Subcutaneous adipose tissue (tissue), 4 donors: ENCODE results near the gene HIVEP3. TPM values are rescaled to one million over a fixed set of nuclear protein-coding genes. Genes with fewer than 3 reads are reported as not detected.

Source experiments
- total RNA-seq, 4 donors: library from RNA; depleted of rRNA; stranded (reverse); fragments of >200 nt; gene quantifications; one replicate each; pipeline ENCODE4 v1.1.0, GENCODE V29; 2016
- TF ChIP-seq, protein P1 (sequence below): fragments of 450-650 bp; IDR thresholded peaks from one replicate; pipeline ENCODE4 v1.5.1; 2016; ENCODE audit warnings: low read depth, mild to moderate bottlenecking, control low read depth, antibody characterized with exemption, moderate library complexity

Gene HIVEP3
- total RNA-seq, 4 donors from 2014 or later = 2.4 to 9.6 (median 5.0) TPM

DNA sequence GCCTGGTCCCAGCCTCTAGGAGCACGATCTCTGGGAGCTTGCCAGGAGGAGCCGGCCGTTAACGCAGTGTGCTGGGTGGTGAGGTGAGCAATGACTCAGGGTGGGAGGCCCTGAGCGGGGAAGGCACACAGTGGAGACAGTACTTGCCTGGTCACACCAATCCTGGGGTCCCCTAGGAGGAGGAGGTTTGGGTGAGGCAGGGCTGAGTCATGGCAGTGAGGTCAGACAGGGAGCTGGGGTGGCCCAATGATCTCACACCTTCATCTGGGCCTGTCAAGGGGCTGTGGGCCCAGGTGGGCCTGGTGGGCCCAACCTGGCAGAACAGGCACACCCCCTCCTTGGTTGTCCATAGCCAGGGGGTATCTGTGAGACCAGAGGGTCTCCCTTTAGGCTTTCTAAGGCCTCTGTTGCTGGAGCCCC lies 425.6 kb downstream of the HIVEP3 start:
- TF ChIP-seq, protein P1, sequence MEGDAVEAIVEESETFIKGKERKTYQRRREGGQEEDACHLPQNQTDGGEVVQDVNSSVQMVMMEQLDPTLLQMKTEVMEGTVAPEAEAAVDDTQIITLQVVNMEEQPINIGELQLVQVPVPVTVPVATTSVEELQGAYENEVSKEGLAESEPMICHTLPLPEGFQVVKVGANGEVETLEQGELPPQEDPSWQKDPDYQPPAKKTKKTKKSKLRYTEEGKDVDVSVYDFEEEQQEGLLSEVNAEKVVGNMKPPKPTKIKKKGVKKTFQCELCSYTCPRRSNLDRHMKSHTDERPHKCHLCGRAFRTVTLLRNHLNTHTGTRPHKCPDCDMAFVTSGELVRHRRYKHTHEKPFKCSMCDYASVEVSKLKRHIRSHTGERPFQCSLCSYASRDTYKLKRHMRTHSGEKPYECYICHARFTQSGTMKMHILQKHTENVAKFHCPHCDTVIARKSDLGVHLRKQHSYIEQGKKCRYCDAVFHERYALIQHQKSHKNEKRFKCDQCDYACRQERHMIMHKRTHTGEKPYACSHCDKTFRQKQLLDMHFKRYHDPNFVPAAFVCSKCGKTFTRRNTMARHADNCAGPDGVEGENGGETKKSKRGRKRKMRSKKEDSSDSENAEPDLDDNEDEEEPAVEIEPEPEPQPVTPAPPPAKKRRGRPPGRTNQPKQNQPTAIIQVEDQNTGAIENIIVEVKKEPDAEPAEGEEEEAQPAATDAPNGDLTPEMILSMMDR = no peak

DNA sequence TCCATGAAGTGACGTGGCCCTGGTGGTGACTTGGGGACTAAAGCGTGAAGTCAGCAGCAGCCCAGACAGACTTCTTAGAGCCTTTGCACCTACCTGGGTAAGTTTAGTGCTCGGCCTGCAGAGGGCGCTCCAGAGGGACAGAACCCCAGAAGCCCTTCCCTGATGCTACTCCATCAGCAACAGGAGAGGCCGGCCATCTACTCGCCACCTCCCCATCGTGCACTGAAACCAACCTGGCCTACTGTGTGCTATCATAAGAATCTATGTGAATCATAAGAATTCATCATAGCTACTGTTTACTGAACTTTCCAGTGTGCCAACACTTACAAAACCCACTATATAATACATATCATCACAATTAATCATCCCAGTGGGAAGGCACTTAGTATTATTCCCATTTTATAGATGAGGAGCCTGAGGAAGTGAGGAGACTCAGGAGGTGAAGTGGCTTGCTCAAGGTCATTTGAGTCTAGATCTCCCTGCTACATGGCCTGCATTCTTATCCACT lies 426.3 kb downstream of the HIVEP3 start:
- TF ChIP-seq, protein P1 = no peak

- TF ChIP-seq, protein P1 = no peak
Observed at GRCh38 chr1:41490911-41491310, 427.8 kb downstream of the HIVEP3 start.

DNA sequence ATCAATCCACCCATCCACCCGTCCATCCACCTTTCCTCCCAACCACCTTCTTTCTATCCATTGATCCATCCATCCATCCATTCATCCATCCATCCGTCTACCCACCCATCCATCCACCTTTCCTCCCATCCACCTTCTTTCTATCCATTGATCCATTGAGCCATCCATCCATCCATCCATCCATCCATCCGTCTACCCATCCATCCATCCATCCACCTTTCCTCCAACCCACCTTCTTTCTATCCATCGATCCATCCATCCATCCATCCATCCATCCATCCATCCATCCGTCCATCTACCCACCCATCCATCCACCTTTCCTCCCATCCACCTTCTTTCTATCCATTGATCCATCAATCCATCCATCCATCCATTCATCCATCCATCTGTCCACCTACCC lies 429.2 kb downstream of the HIVEP3 start:
- TF ChIP-seq, protein P1 = no peak

GRCh38 chr1:41488040-41488951 lies 430.4 kb downstream of the HIVEP3 start:
- TF ChIP-seq, protein P1 = no peak

DNA sequence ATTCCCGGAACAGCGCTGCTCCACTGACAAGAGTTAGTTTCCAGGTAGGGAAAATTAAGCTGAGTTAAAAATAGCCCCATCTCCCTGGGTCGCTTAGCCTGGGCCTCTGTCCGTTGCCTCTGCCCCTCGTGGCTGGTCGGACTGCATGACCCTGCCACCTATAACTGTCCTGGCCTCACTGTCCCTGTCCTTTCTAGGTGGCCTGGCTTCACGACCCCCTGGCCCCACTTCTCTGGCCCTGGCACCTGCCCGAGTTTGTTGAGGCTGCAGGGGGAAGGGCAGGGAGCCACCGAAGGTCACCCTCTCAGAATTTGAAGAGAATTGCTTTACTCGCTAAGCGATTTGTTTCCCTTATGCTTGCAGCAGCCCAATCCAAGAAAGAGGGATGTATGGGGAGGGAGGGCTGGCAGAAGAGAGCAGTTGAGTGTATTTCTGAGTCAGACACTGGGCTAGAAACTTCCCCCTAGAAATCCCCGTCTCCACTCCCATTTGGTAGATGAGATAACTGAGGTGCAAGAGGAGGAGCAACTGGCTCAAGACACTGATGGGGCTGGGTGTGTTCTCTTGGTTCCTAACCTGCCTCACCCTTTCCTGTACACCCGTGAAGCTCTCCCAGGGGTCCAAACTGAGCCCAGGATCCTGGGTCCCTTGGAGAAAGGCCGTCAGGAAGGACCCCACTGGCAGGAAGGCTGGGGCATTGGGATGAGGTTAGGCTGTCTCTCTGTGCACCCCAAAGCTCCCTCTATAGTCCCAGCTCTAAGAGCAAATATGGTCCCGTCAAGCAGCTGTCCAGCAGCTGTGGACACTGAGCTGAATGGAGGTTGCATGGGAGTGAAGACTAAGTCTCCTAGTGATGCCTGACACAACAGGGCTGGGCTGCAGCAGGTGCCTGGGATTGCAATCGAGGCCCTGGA lies 431.3 kb downstream of the HIVEP3 start:
- TF ChIP-seq, protein P1 = no peak
